ENCODE results near the gene SAXO2.
A peak's percentile ranks its signal among the peaks of the same experiment; 100 is the strongest.
"Not testable (repeated sequence)": the region's sequence is repeated elsewhere in the genome, so short reads cannot be mapped to it uniquely, and the experiment has no call there.

Gene SAXO2

GRCh38 chr15:82262422-82263026 lies at the start of gene SAXO2, which contains the start of gene EFL1:
Gene SAXO2, plus strand, starts transcription at chr15:82262818. Its CDS starts 62 bp downstream, at chr15:82262880.
Gene EFL1, minus strand, starts transcription at chr15:82262734. Its CDS starts 956 bp downstream, at chr15:82261778.
- DNase-seq (ENCODE audit: low spot score) = peak; percentile 94
- no peak for TF ChIP-seq CTCF (IDR thresholded peaks at IDR 0.05; ENCODE audit: extremely low read depth, missing control alignments)

- not testable (repeated sequence) for DNase-seq (ENCODE audit: low spot score)
These were observed 46.5 kb upstream of the SAXO2 start for GRCh38 chr15:82216092-82216491.

- TF ChIP-seq CTCF (IDR thresholded peaks at IDR 0.05; ENCODE audit: extremely low read depth, missing control alignments) = peak; percentile 27
- DNase-seq (ENCODE audit: low spot score) = not testable (repeated sequence)
These were observed 41.1 kb upstream of the SAXO2 start for GRCh38 chr15:82221535-82221934.

GRCh38 chr15:82228750-82229149 lies 33.9 kb upstream of the SAXO2 start:
- TF ChIP-seq CTCF (IDR thresholded peaks at IDR 0.05; ENCODE audit: extremely low read depth, missing control alignments) = no peak
- no peak for DNase-seq (ENCODE audit: low spot score)

GRCh38 chr15:82231233-82231632 lies 31.4 kb upstream of the SAXO2 start:
- no peak for DNase-seq (ENCODE audit: low spot score)
- TF ChIP-seq CTCF (IDR thresholded peaks at IDR 0.05; ENCODE audit: extremely low read depth, missing control alignments) = no peak

- no peak for DNase-seq (ENCODE audit: low spot score)
- TF ChIP-seq CTCF (IDR thresholded peaks at IDR 0.05; ENCODE audit: extremely low read depth, missing control alignments) = no peak
These were observed 30.8 kb upstream of the SAXO2 start for GRCh38 chr15:82231842-82232241.

GRCh38 chr15:82237944-82238534 lies 24.6 kb upstream of the SAXO2 start:
- not testable (repeated sequence) for DNase-seq (ENCODE audit: low spot score)

- DNase-seq (ENCODE audit: low spot score) = no peak
- TF ChIP-seq CTCF (IDR thresholded peaks at IDR 0.05; ENCODE audit: extremely low read depth, missing control alignments) = no peak
These were observed 22.8 kb upstream of the SAXO2 start for GRCh38 chr15:82239685-82240391.

GRCh38 chr15:82241836-82242499 lies 20.6 kb upstream of the SAXO2 start:
- not testable (repeated sequence) for DNase-seq (ENCODE audit: low spot score)

- not testable (repeated sequence) for DNase-seq (ENCODE audit: low spot score)
These were observed 19.0 kb upstream of the SAXO2 start for GRCh38 chr15:82243644-82244043.

GRCh38 chr15:82245956-82246355 lies 16.7 kb upstream of the SAXO2 start:
- DNase-seq (ENCODE audit: low spot score) = not testable (repeated sequence)

GRCh38 chr15:82248261-82248660 lies 14.4 kb upstream of the SAXO2 start:
- not testable (repeated sequence) for DNase-seq (ENCODE audit: low spot score)

Data from GM20000 (cell line).